K562 (cell line): ENCODE results near the gene IARS2. TPM values are rescaled to one million over a fixed set of nuclear protein-coding genes. Genes with fewer than 3 reads are reported as not detected.

Source experiments
- ATAC-seq: fragments of 200-7000 bp; cut with Tn5 transposase; 3 replicates; pipeline ENCODE4 v1.9.1; 2020; ENCODE audit warnings: moderate library complexity
- BruUV-seq: library from RNA; stranded (reverse); fragments of 400-500 nt; replicated peaks from 2 replicates; lab custom pipeline; 2021; lab: Mats Ljungman, UMichigan
- CTCF ChIA-PET: fragments of 300-600 bp; formaldehyde crosslinking; extraction: SDS; loops from one replicate; lab custom pipeline; 2021; ENCODE audit warnings: low intra/inter-chr PET ratio; lab: Yijun Ruan, JAX
- POLR2A ChIA-PET: fragments of 300-600, 350-650 bp; sonication (Branson Sonifier 250); formaldehyde crosslinking; extraction: SDS; loops from one replicate; lab custom pipeline; 2021; ENCODE audit warnings: antibody characterized with exemption, inconsistent platforms; lab: Yijun Ruan, JAX
- DNase-seq, 4 experiments: peaks; one replicate each; pipeline versions ENCODE4 v3.0.0 to v3.0.0-alpha.2; 2011 to 2018; ENCODE audit warnings: low spot score in 3 of 4, mixed read lengths in 3 of 4; ENCODE audit errors: extremely low read depth in 1 of 4
- FAIRE-seq: peaks from 2 replicates; lab custom pipeline; 2011; peaks lifted over from hg19 to GRCh38; lab: Jason Lieb, UNC
- H2AFZ ChIP-seq: 2 replicates; pipeline ENCODE4 v1.6.0; 2011; ENCODE audit warnings: low read depth, low read length, control low read depth, inconsistent platforms
- H3K27ac ChIP-seq: fragments of 200-600 bp; 3 replicates; pipeline ENCODE4 v1.8.0; 2011; ENCODE audit warnings: low read depth, mild to moderate bottlenecking, control low read depth, inconsistent platforms, low read length, moderate library complexity, mixed read lengths; ENCODE audit errors: extremely low read depth
- H3K27me3 ChIP-seq, 2 experiments: fragments of 300-600 bp in 1 of 2; 2 replicates in 1 of 2; 3 replicates in 1 of 2; pipeline versions ENCODE4 v1.6.0 to v1.8.0; 2011; ENCODE audit warnings: inconsistent platforms in 2 of 2, low read length in 2 of 2, mild to moderate bottlenecking in 1 of 2, mixed read lengths in 1 of 2, moderate library complexity in 1 of 2; ENCODE audit not compliant: control insufficient read depth in 2 of 2, insufficient read depth in 2 of 2
- H3K36me3 ChIP-seq: fragments of 300-600 bp; 3 replicates; pipeline ENCODE4 v1.8.0; 2011; ENCODE audit warnings: mild to moderate bottlenecking, low read length, inconsistent platforms; ENCODE audit not compliant: control insufficient read depth, insufficient read depth
- H3K4me1 ChIP-seq, 2 experiments: fragments of 200-600 bp in 1 of 2; replicated peaks in 1 of 2; 2 replicates in 1 of 2; 3 replicates in 1 of 2; pipeline versions ENCODE4 v1.5.1 to v1.8.0; 2011; ENCODE audit warnings: inconsistent platforms in 2 of 2, low read length in 2 of 2, mild to moderate bottlenecking in 1 of 2, mixed read lengths in 1 of 2, moderate library complexity in 1 of 2; ENCODE audit not compliant: control insufficient read depth in 2 of 2, insufficient read depth in 2 of 2
- H3K4me2 ChIP-seq: 2 replicates; pipeline ENCODE4 v1.6.1; 2011; ENCODE audit warnings: low read length, control low read depth, inconsistent platforms, mixed read lengths; ENCODE audit not compliant: insufficient read depth
- H3K4me3 ChIP-seq: fragments of 200-600 bp; sonication (generic), shearing (Covaris generic); 2 replicates; pipeline ENCODE4 v1.5.1; 2016; ENCODE audit warnings: control low read depth, inconsistent platforms
- H3K79me2 ChIP-seq: fragments of 200-600 bp; 3 replicates; pipeline ENCODE4 v1.8.0; 2011; ENCODE audit warnings: low read length, inconsistent platforms; ENCODE audit not compliant: control insufficient read depth, insufficient read depth
- H3K9ac ChIP-seq, 2 experiments: 2 replicates each; pipeline versions ENCODE4 v1.6.0 to v1.6.1; 2011; ENCODE audit warnings: low read depth in 2 of 2, low read length in 2 of 2, control low read depth in 1 of 2, inconsistent platforms in 1 of 2, mild to moderate bottlenecking in 1 of 2, mixed read lengths in 1 of 2; ENCODE audit not compliant: insufficient read depth in 1 of 2
- H3K9me1 ChIP-seq: one replicate; pipeline ENCODE4 v1.6.0; 2011; ENCODE audit warnings: inconsistent platforms, mild to moderate bottlenecking, low read length, moderate library complexity; ENCODE audit not compliant: control insufficient read depth, insufficient read depth
- H3K9me3 ChIP-seq: replicated peaks from 2 replicates; pipeline ENCODE4 v1.5.1; 2011; ENCODE audit warnings: low read depth, low read length, inconsistent platforms; ENCODE audit not compliant: control insufficient read depth, insufficient read depth
- H4K20me1 ChIP-seq: replicated peaks from 2 replicates; pipeline ENCODE4 v1.6.1; 2011; ENCODE audit warnings: low read length, inconsistent platforms, mixed read lengths; ENCODE audit not compliant: control insufficient read depth, insufficient read depth
- CEBPG ChIP-seq, 3 experiments: fragments of 200-800 bp in 1 of 3; sonication (Bioruptor generic) in 1 of 3; sonication (generic) in 1 of 3; formaldehyde crosslinking in 1 of 3; IDR thresholded peaks in 2 of 3; conservative IDR thresholded peaks in 1 of 3; 2 replicates each; pipeline versions ENCODE4 v1.6.1 to v1.8.0; 2016 to 2022; ENCODE audit warnings: missing compliant biosample characterization in 2 of 3, missing genetic modification characterization in 2 of 3, mild to moderate bottlenecking in 1 of 3, missing genetic modification reagents in 1 of 3
- HDAC8 ChIP-seq: fragments of 450-650 bp; IDR thresholded peaks from 2 replicates; pipeline ENCODE4 v1.6.1; 2016; ENCODE audit warnings: mild to moderate bottlenecking, missing genetic modification characterization, moderate library complexity, missing compliant biosample characterization
- NFRKB ChIP-seq: fragments of 450-650 bp; IDR thresholded peaks from 2 replicates; pipeline ENCODE4 v1.6.1; 2016; ENCODE audit warnings: low read depth
- ZNF12 ChIP-seq: sonication (generic); formaldehyde crosslinking; IDR thresholded peaks from 2 replicates; pipeline ENCODE4 v1.4.0; 2020; ENCODE audit warnings: mild to moderate bottlenecking, missing genetic modification reagents
- ZNF384 ChIP-seq: IDR thresholded peaks from 2 replicates; pipeline ENCODE4 v1.6.1; 2012; ENCODE audit warnings: low read depth, low read length, improper control_type of control experiment
- ZNF583 ChIP-seq: fragments of 250-450 bp; sonication (Bioruptor Pico); IDR thresholded peaks from 2 replicates; pipeline ENCODE4 v1.4.0; 2020
- WGBS: fragments of 100-300 bp; shearing (Covaris generic); methylation state at CpG from one replicate; pipeline ENCODE4 v1.1.6; 2016; ENCODE audit warnings: low coverage, mixed read lengths; ENCODE audit not compliant: insufficient coverage; ENCODE audit errors: missing lambda C conversion rate; 5-methylcytosine and 5-hydroxymethylcytosine counted together
- in situ Hi-C: fragments of 300-500 bp; cut with MboI; formaldehyde crosslinking; loops from 4 replicates; pipeline ENCODE4 v1.15.0; 2018; ENCODE audit warnings: inconsistent platforms, mixed read lengths
- intact Hi-C: fragments of 100-400 bp; cut with micrococcal nuclease; formaldehyde crosslinking; loops from 2 replicates; pipeline ENCODE4 v1.14.2; 2022
- polyA plus RNA-seq, 8 experiments: library from polyadenylated mRNA; depleted of rRNA in 4 of 8; stranded (reverse) in 5 of 8; unstranded in 3 of 8; fragments of >200 nt; fragmentation: Nextera tagmentation in 2 of 8; fragmentation: Illumina TruSeq in 1 of 8; extraction: Ambion mirVana in 2 of 8; extraction: Trizol in 1 of 8; gene quantifications; 2 replicates each; pipeline versions ENCODE4 v1.2.1 to v1.2.3, GENCODE V29; 2011 to 2014; ENCODE audit warnings: inconsistent platforms in 1 of 8, missing spikeins in 1 of 8
- total RNA-seq, 7 experiments: library from RNA; depleted of rRNA in 6 of 7; stranded (reverse); fragments of >200 nt in 6 of 7; fragmentation: Illumina TruSeq in 2 of 7; extraction: Trizol in 2 of 7; gene quantifications; 2 replicates each; pipeline versions ENCODE4 v1.2.1 to v1.2.3, GENCODE V29; 2011 to 2021; ENCODE audit warnings: low replicate concordance in 1 of 7
- TF ChIP-seq, protein P1 (sequence below), 3 experiments: IDR thresholded peaks in 2 of 3; conservative IDR thresholded peaks in 1 of 3; 2 replicates each; pipeline ENCODE4 v1.5.1; 2011 to 2012; ENCODE audit warnings: low read length in 3 of 3, mild to moderate bottlenecking in 3 of 3, control low read depth in 2 of 3, improper control_type of control experiment in 1 of 3, inconsistent platforms in 1 of 3, low read depth in 1 of 3, mixed read lengths in 1 of 3, moderate library complexity in 1 of 3; ENCODE audit not compliant: insufficient read depth in 2 of 3

Gene IARS2
- total and polyA plus RNA-seq, 9 of the 15 experiments (the other 6 are each of a cell fraction or from before 2014, with no cell fraction given), result 39.6 to 127 (median 93.8) TPM

DNA sequence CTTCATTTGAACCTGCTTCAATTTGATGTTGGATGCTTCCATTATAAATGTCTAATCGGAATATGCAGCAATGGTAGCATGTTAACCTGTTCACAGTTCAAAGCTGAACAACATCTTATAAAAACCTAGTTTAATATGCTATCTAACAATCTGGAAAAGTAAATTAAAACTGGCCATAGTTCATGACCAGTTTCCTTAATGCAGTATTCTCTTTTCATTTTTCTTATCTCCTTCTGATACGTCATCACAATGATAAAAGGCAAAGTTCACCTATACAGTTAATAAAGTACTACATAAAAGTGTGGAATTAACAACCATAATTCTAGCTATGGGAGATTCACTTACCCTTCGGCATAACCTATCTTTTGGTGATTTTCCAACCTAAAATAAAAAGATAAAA is 65.1 kb downstream of the IARS2 start (continued):
- TF ChIP-seq NFRKB (no peak), ZNF12 (CRISPR knock-in tag) (no peak), ZNF583 (CRISPR knock-in tag) (no peak), HDAC8 (tag) (no peak), ZNF384 (no peak)

DNA sequence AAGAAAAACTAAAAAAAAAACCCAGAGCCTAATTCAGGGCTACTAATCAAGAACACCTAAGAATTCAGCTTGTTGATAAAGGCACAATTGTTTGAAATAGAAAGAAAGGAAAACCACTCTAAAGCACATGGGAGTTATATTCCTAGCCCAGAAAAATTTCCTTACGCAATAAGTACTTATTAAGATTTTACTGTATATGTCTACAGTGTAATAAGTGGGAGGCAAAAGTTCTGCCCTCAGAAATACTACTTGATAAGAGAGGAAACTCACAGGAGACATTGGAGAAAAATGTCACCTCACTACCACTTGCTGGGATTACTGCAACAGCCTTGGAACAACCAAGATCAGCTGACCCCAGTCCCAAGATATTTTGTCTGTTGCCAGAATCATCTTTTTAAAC is 66.1 kb downstream of the IARS2 start:
- Histone ChIP-seq H3K9ac (no peak overlapping the region), H3K79me2 (no peaks in the 10 kb centered on the region), H3K4me3 (no peak overlapping the region), H3K36me3 (peaks cover 60% of the 10 kb centered on the region), H3K27me3 (no peaks in the 10 kb centered on the region), H4K20me1 (no peaks in the 10 kb centered on the region), H3K4me1 (no peaks in the 10 kb centered on the region), H3K9me1 (no peaks in the 10 kb centered on the region), H3K9me3 (no peaks in the 10 kb centered on the region), H3K27ac (no peak overlapping the region), H2AFZ (no peak overlapping the region), H3K4me2 (no peak overlapping the region)
- ChIA-PET POLR2A (interaction anchor here (0.7 to 1.7 kb wide), 4 partner anchors 8 to 15 kb away, joined by 3 to 6 read pairs (median 4); no protein-coding TSS in a partner anchor), CTCF (no interaction called here)
- in situ Hi-C loops (no loop called here), intact Hi-C loops (no loop called here)
- BruUV-seq, result no TSS peak
- ATAC-seq (no peak), FAIRE-seq (no peak), DNase-seq (no peak)
- 89% methylated on average over 1 of the region's 1 CpG for WGBS
- TF ChIP-seq, protein P1, sequence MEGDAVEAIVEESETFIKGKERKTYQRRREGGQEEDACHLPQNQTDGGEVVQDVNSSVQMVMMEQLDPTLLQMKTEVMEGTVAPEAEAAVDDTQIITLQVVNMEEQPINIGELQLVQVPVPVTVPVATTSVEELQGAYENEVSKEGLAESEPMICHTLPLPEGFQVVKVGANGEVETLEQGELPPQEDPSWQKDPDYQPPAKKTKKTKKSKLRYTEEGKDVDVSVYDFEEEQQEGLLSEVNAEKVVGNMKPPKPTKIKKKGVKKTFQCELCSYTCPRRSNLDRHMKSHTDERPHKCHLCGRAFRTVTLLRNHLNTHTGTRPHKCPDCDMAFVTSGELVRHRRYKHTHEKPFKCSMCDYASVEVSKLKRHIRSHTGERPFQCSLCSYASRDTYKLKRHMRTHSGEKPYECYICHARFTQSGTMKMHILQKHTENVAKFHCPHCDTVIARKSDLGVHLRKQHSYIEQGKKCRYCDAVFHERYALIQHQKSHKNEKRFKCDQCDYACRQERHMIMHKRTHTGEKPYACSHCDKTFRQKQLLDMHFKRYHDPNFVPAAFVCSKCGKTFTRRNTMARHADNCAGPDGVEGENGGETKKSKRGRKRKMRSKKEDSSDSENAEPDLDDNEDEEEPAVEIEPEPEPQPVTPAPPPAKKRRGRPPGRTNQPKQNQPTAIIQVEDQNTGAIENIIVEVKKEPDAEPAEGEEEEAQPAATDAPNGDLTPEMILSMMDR (IDR thresholded peaks at IDR 0.05 in 2 of 3, conservative IDR thresholded peaks at IDR 0.05 in 1 of 3; ENCODE audit: insufficient read depth in 2 of 3, low read depth in 1 of 3, low read length in 3 of 3), result no peak
- TF ChIP-seq CEBPG (CRISPR knock-in tag; IDR thresholded peaks at IDR 0.05) (no peak), CEBPG (tag; conservative IDR thresholded peaks at IDR 0.05 in 1 of 2, IDR thresholded peaks at IDR 0.05 in 1 of 2) (peak; percentile 20 to 66; a peak in 2 of 4 replicates)
